GM15510 (cell line): ENCODE results near the gene ADAMTS6.

ENCODE experiments used
- POLR2A ChIP-seq: IDR thresholded peaks from 3 replicates; pipeline ENCODE4 v1.6.1; 2011; ENCODE audit warnings: borderline replicate concordance; ENCODE audit not compliant: insufficient read length; ENCODE audit errors: extremely low read depth

Gene ADAMTS6

GRCh38 chr5:65105301-65105700 is 376.4 kb downstream of the ADAMTS6 start:
- TF ChIP-seq POLR2A: no peak

GRCh38 chr5:65104831-65105230 is 376.9 kb downstream of the ADAMTS6 start:
- no peak for TF ChIP-seq POLR2A

- no peak for TF ChIP-seq POLR2A
Measured at GRCh38 chr5:65103756-65104440, 377.8 kb downstream of the ADAMTS6 start.

GRCh38 chr5:65102976-65103711 is 378.6 kb downstream of the ADAMTS6 start:
- TF ChIP-seq POLR2A: peak; percentile 40

- no peak for TF ChIP-seq POLR2A
Measured at GRCh38 chr5:65102371-65102975, 379.2 kb downstream of the ADAMTS6 start.

- no peak for TF ChIP-seq POLR2A
Measured at GRCh38 chr5:65101632-65102100, 380.1 kb downstream of the ADAMTS6 start.

- TF ChIP-seq POLR2A: no peak
Measured at GRCh38 chr5:65100911-65101631, 380.6 kb downstream of the ADAMTS6 start.
